GM18951 (cell line): ENCODE measurements around the gene LPIN1.
"Not testable (repeated sequence)": the region's sequence is repeated elsewhere in the genome, so short reads cannot be mapped to it uniquely, and the experiment has no call there.

Experiments
- POLR2A ChIP-seq: IDR thresholded peaks from 4 replicates; pipeline ENCODE4 v1.6.1; 2011; ENCODE audit warnings: mild to moderate bottlenecking; ENCODE audit not compliant: insufficient read length, insufficient read depth; ENCODE audit errors: extremely low read depth
- in situ Hi-C: fragments of 300-500 bp; cut with MboI; formaldehyde crosslinking; loops from one replicate; pipeline ENCODE4 v1.12.0; 2022; ENCODE audit warnings: low sequenced_read_pairs, mixed read lengths, inconsistent platforms; ENCODE audit not compliant: unreplicated experiment

LPIN1 gene

DNA sequence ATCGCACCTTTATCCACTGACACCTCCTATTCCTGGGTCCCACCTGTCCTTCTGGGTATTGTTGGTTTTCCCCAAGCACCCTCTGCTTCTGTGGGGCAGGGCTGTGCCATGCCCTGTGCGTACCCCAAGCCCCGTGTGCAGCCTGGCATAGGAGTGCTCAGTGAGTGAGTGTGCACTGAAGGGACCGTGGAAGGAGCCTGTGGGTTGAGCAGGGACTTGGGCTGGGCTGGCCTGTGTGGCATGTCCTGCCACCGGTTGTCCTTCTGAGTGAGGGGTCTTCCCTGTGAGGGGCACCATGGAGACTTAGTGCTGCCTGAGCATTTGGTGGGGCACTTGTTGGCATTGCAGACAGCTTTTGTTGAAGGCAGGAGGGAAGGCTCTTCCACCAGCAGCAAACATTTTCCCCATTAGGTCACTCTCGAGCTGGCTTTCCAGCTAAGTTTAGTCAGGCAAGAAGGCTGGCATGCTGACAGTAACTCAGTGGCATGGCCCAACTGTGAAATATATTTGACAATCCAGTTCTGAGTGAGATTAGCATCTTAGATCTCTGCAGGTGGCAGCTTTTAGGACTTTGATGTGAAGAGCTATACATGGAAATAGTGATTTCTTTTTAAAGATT is 64.7 kb downstream of the LPIN1 start:
- in situ Hi-C loops = no loop called here
- no peak for TF ChIP-seq POLR2A

DNA sequence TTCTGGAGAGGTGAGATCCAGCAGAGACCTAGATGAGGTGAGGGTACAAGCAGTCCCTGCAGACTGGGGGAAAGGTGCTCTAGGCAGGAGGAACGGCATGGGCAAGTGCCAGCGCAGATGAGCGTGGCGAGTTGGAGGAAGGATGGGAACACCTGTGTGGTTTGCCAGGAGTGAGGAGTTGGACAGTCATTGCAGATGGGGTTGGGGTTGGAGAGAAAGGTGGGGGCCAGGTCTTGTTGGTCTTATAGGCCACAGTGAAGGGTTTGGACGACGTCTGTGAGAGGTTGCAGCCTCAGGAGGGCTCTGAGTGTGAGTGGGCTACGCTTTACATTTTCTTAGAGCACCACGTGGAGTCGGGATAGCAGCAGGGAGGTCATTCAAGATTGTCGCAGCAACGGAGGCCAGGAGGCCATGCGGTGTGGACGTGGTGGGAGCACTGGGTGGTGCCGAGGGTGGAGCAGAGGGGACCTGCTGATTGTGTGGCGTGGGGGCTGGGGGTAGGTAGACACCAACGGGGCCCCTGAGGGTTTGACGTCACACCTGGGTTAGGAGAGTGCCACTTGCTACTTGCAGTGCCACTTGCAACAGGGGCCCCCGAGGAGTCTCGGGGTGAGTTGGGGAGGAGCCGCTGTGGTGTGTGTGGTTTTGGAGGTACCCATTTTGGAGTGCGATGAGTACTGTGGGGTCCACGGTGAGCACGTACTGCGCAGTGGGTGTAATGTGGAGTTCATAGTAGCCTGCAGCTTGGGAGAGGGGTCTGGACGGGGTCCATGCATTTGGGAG is 66.2 kb downstream of the LPIN1 start:
- in situ Hi-C loops = no loop called here
- no peak for TF ChIP-seq POLR2A

DNA sequence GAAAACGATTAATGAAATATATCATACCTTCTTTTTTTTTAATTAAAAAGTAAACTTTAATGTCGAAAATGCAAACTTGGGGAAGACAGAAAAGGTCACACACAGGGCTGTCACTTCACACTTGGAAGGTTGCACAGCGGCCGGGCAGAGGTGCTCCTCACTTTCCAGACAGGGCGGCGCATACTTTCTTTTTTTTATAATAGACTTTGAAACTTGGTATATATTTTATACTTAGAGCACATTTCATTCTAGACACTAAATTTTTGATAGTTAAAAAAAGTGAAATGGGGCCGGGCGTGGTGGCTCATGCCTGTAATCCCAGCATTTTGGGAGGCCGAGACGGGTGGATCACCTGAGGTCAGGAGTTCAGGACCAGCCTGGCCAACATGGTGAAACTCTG is 66.9 kb downstream of the LPIN1 start:
- in situ Hi-C loops = not testable (repeated sequence)

DNA sequence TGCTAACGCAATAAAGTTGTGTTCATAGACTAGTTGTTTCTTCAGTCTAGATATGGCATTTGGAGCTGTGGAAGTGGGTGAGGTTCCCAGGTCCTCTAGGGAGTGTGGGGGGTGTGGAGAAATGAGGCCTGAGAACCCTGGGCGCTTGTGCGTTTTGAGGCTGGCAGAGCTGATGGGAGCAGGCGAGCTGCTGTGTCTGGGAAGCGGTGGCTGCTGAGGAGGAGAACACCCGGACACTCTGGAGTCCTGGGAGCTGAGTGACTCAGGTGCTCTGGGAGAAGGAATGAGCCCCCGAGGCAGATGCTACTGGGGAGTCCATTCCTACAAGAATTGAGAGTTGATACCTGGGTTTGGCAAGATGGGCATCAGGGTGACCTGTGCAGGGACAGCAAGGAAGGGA is 67.5 kb downstream of the LPIN1 start:
- no peak for TF ChIP-seq POLR2A

DNA sequence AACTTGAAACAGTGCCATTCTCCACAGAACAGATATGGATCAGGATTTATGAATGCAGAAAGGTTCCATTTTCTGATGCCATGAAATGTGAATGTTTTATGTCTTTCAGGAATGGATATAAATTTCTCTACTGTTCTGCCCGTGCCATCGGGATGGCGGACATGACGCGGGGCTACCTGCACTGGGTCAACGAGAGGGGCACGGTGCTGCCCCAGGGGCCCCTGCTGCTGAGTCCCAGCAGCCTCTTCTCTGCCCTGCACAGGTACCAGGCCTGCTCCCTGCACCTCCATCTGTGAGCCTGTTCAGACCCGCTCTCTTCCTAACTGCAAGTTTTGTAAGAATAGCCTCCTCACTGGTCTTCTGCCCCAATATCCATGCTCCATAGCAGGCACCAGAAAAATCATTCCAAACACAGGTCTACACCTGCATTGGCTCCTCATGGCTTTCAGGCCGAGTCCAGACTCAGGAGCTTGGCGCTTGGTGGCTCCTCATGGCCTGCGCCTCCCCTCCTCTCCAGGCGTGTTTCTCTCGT is 68.6 kb downstream of the LPIN1 start:
- no peak for TF ChIP-seq POLR2A
- in situ Hi-C loops = no loop called here

More for the DNA sequence above, 67.5 kb downstream of the LPIN1 start:
- in situ Hi-C loops = no loop called here

DNA sequence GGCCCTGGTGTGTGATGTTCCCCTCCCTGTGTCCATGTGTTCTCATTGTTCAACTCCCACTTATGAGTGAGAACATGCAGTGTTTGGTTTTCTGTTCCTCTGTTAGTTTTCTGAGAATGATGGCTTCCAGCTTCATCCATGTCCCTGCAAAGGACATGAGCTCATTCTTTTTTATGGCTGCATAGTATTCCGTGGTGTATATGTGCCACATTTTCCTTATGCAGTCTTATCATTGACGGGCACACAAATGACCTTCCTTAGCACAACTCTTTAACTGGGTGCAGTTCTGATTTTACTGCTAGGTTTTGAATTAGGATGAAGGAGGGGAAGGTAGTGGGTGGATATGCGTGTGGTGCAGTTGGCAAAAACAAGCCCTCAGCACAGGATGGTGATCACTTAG is 70.5 kb downstream of the LPIN1 start:
- in situ Hi-C loops = not testable (repeated sequence)

DNA sequence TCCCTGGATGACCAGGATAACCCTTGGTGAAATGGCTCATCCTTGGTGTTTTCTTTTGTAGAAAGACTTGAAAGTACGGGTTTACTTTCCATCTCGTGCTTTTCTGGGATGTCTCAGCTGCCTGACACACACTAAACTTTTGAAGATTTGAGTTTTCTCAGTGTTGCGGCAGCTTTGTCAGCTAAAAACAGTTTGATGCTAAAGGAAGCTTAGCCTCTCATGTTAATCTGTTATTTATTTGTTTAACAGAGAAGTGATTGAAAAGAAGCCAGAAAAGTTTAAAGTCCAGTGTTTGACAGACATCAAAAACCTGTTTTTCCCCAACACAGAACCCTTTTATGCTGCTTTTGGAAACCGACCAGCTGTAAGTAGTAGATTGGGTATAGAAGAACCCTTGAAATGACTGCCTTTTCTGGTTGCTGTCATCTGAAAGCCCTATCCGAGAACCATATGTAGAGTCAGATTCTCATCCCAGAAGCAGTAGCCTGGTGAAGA is 72.8 kb downstream of the LPIN1 start:
- no peak for TF ChIP-seq POLR2A
- in situ Hi-C loops = no loop called here

DNA sequence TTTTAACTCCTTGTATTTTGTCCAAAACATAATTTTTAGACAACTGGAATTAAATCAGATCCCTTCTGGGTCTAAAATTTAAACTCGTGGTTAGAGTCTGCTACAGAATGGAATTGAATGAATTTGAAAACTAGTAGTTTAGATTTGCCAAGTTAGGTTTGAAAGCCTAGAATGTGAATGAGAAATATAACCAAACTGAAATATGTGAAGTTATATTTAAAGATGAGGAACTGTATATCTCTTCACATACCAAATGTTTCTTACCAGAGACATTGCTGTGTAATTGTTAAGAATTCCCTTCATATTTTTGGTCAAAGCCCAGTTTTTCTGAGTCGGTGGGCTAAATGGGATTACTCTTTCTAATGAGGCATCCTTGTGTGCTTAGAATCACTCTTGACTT is 74.2 kb downstream of the LPIN1 start:
- TF ChIP-seq POLR2A = no peak
- in situ Hi-C loops = no loop called here

DNA sequence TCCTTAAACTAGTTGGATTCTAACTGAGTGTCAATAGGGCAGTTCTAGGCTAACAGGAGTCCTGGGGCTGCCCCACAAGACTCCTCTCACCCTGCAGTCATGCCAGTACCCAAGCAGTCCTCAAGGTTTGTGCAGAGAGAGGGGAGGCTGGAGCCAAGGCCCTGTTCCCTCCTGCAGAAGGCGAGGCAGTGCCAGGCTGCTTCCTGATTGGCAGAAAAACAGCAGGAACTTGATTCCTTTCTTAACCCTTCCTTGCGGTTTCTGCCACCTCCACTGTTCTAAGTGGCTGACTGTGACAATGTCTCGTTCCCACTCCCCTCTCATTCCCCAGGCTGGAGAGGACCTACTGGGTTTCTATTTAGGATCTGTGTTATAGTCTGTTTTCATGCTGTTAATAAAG is 75.3 kb downstream of the LPIN1 start:
- in situ Hi-C loops = no loop called here
- no peak for TF ChIP-seq POLR2A

DNA sequence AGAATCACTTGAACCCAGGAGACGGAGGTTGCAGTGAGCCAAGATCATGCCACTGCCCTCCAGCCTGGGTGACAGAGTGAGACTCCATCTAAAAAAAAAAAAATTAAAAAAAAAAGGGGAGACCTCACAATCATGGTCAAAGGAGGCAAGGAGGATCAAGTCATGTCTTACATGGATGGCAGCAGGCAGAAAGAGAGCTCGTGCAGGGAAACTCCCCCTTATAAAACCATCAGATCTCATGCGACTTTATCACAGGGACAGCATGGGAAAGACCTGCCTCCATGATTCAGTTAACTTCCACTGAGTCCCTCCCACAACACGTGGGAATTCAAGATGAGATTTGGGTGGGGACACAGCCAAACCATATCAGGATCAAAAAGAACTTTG is 75.9 kb downstream of the LPIN1 start:
- in situ Hi-C loops = not testable (repeated sequence)

DNA sequence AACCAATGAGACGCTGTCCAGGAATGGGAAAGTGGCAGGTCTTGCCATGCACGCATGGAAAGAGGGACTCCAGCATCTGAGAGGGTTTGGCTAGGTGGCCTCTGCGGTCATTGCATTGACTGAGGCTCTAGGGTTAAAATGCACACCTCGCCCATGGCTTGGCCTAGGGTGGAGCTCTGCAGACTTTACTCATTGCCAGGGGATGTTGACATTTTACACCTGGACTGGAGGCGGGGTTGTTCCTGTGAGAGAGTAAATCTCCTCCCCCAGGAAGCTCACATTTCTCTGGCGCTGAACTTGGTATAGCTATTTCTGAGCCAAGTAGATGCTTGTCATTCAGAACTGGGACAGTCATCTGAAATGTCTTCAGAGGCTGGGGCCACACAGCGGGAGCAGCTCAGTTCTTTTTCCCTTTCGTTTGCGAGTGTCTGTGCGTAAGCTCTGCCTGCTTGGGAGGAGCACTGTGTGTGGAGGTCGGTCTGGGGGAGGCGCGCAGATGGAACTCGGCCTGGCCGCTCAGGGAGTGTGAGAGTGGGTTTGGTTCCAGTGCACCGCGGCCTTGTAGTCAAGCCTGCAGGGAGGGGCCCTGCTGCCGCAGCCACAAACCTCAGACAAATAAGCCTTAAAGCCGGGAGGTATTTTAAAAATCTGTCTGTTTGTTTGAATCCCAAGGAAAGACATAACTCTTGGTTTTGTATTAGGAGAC is 76.5 kb downstream of the LPIN1 start:
- in situ Hi-C loops = no loop called here
- TF ChIP-seq POLR2A = no peak

DNA sequence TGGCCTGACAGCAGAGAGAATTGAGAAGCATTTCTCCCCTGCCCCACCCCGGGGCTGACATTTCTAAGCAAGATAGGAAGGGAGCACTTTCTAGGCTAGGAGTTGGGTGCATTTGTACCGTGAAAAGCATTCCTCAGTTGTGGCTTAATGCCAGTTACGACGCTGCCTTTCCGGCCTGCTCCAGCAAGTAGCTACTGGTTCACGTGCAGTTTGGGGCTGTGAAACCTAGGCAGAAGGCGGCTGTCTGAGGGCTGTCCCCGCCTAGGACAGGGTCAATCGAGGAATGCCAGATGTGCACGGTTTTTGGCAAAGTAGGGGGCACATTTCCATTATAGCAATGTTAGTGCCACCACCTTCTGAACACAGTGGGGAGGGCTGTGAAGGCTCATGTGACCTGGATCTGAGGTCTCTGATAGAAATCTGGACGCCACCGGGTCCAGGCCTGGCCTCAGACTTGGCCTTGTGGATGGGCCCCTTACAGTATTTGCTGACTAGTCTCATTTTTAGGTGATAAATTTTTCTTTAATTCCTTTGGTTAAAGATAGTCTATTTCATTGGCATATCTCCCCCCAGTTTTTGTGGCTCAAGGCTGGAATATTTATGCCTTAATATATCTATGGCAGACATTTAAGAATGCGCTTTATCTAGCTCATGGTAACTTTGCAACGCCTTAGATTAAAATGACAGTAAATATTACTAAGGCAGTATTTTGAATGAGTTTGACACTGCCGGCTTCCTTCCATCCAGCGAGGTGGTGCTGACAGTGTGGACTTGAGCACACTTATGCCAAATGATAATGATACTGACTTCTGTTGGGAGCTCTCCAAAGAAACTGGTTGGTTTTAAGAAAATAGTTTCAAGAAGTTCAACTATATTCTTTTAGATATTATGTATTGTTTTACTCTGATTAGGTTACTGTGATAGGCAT is 78.7 kb downstream of the LPIN1 start:
- TF ChIP-seq POLR2A = no peak
- in situ Hi-C loops = no loop called here

DNA sequence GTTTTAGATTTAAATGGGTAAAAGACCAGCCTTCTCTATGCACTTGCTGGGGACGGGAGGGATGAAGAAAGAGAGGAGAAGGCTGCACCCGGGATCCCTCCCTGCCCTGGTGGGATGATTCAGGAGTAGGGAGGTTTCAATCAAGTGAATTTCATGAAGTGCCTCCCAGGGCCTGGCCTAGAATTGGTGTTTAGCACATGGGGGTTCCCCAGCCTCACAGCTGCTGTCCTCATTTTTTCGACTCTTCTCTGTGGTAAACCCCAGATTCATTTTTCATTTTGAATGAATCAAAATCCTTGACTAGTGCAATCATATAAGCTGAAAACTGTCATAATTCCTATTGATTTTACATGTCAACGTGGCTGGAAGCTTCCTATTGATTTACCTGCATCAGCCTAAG is 81.1 kb downstream of the LPIN1 start:
- no peak for TF ChIP-seq POLR2A
- in situ Hi-C loops = no loop called here
